ENCODE measurements around the gene DLEC1.
A peak's percentile ranks its signal among the peaks of the same experiment; 100 is the strongest.
"Not testable (repeated sequence)": the region's sequence is repeated elsewhere in the genome, so short reads cannot be mapped to it uniquely, and the experiment has no call there.

Gene DLEC1

DNA sequence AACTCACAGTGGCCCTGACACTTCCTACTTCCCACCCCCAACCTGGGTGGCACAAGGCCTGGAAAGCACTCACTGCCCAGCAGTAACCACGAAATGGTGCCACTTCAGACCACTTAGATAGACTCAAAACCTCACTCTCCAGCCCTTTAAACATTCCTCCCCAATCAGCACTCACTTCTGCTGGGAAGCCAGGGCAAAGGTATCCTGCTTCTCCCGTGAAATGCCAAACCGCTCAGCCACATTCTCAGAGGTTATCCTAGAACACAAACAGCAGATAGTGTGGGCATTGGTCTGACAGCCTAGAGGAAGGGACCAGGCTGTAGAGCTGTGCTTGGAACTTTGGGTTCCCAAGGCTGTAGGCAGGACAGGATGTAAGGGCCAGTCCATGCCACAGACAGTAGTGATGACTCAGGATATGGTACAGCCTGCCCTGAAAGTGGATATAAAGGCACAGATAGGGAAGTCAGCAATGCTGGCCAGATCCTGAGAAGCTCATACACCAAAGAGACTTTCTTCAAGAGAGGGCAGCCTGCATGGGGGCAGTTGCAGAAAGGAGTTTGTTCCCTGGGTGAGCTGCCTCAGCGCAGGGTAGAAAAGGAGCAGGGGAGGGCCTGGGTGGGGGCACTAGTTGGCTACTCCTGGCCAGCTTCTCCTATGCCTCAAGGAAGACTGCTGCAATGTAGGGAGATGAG lies 88.7 kb downstream of the DLEC1 start:
- no peak for DNase-seq

- no peak for DNase-seq
Observed at GRCh38 chr3:38128303-38128655, 89.3 kb downstream of the DLEC1 start.

GRCh38 chr3:38129058-38129457 lies 90.0 kb downstream of the DLEC1 start:
- DNase-seq = no peak

GRCh38 chr3:38130631-38131065 lies 91.6 kb downstream of the DLEC1 start:
- DNase-seq = no peak

GRCh38 chr3:38131621-38132369 lies 92.8 kb downstream of the DLEC1 start:
- no peak for DNase-seq

GRCh38 chr3:38133209-38133556 lies 94.2 kb downstream of the DLEC1 start:
- DNase-seq = no peak

DNA sequence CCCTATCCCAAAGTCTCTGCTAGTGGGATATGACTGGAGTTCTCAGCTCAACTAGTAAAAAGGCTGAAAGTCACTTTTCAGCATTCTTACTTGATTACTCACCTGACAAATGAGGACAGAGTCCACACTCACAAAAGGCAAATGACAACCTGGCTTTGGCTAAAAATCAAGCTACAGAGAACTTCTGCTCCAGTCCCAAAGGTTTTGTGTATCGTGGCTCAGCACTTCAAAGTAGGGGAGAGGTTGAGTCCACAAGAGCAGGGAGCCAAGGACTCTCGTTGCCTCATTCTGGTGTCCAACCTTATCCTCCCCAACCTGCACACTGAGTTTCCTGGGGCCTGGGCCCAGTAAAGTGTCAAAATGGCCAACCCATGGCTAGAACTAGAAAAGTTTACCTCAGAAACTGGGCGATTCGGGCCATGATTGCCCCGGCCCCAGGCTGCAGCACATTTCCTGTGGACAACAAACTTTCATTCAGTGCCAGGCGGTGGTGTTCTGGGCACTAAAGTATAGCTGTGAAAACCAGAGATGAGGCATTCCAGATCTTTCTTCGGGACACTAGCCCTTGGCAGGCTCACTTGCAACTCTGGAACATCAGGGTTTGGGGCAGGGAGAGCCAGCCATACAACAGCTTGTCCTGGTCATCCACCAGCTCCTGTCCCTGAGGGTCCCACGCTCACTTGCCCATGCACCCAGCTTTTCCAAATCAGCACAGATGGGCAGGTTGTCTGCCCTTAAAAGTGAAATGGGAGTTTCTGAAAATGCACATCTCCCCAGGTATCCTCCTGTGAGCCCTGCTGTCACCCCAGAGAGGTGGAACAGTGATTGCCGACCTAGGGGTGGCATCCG lies 94.8 kb downstream of the DLEC1 start:
- DNase-seq = no peak

DNA sequence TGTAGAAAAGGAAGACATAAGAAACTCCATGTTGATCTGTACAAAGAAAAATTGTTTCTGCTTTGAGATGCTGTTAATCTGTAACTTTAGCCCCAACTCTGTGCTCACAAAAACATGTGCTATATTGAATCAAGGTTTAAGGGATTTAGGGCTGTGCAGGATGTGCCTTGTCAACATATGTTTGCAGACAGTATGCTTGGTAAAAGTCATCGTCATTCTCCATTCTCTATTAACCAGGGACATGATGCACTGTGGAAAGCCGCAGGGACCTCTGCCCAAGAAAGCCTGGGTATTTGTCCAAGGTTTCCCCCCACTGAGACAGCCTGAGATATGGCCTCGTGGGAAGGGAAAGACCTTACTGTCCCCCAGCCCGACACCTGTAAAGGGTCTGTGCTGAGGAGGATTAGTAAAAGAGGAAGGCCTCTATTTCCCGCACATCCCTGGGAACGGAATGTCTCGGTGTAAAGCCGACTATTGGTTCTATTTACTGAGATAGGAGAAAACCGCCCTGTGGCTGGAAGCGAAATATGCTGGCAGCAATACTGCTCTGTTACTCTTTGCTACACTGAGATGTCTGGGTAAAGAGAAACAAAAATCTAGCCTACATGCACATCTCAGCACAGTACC lies 95.6 kb downstream of the DLEC1 start:
- DNase-seq = not testable (repeated sequence)

DNA sequence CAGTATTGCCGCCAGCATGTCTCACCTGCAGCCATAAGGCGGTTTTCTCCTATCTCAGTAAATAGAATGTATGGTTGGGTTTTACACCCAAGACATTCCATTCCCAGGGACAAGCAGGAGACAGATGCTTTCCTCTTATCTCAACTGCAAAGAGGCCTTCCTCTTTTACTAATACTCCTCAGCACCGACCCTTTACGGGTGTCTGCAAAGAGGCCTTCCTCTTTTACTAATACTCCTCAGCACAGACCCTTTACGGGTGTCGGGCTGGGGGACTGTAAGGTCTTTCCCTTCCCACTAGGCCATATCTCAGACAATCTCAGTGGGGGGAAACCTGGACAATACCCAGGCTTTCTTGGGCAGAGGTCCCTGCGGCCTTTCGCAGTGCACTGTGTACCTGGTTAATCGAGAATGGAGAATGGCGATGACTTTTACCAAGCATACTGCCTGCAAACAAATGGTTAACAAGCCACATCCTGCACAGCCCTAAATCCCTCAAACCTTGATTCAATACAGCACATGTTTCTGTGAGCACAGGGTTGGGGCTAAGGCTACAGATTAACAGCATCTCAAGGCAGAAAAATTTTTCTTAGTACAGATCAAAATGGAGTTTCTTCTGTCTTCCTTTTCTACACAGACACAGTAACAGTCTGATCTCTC lies 96.7 kb downstream of the DLEC1 start:
- DNase-seq = not testable (repeated sequence)

DNA sequence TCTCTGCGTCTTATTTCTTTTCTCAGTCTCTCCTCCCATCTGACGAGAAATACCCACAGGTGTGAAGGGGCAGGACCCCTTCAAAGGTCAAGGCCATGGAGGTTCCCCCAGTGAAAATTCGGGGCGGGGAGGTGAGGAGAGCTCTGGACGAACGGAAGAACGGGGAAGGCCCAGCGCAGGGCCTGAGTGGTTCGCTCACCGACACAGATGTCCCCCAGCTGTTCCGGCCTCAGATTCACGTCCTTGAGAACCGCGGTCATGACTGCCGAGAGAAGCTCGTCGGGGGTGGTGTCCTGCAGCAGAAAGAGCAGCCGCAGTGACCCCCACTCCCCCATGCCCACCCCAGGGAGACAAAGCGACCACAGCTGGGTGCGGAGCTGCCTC lies 97.4 kb downstream of the DLEC1 start:
- DNase-seq = no peak

GRCh38 chr3:38136777-38137614 lies 98.0 kb downstream of the DLEC1 start, which contains the start of gene ACAA1:
TSS of gene ACAA1 (minus strand) at chr3:38137127. CDS start at chr3:38137035, 92 bp downstream.
- DNase-seq = peak; percentile 97

DNA sequence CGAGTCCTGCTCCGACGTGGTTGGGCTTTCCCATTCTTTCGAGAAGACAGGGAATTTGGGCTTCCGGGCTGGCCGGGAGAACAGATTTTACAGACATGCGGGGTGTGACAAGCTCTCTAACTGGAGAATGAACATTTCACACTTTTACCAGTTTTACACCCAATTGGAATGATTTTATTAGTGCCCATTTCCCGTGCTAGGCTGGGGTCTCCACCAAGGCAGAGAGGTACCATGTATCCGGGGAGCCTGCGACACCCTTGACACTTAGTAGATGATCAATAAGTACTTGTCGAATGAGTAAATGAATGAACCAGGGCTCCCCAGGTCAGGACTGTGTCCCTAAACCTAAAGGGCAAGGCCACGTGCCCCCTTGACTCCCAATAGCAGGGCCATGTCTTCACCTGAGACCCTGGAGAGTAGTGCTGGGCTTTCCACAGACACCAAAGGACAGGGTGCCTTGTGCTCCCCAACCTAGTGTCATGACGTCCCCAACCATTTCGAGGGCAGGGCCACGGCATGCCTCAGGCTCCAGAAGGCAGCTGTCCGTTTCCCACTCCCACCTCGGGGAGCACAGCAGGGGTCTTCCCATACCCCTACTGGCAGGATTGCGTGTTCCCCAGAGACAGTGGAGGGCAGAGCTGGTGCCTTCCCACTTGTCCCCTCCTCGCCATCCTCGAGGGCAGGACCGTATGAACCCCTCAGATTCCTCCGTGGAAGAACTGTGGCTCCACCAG lies 98.8 kb downstream of the DLEC1 start:
- DNase-seq = no peak

- peak; percentile 22 for DNase-seq
Observed at GRCh38 chr3:38138349-38139190, 99.6 kb downstream of the DLEC1 start, which contains the start of gene MYD88. TSS of gene MYD88 (plus strand) at chr3:38138661. CDS start at chr3:38138701, 40 bp downstream.

DNA sequence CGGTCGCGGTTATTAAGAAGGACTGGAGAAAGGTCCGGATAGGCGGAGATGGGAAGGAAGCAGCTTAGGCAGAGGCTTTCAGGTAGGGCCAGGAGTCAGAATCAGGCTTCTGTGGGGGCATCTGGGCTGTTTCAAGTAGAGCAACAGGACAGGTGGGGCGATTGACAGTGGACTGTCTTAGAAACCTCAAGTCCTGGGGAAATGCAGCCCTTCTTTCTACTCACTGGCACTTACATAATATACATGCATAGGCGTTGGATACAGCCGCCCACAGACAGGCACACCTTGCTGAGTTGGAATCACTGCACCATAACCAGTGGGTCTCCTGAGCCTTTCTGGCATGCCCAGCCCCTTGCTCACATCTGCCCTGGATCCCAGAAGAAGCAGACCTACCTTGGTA lies 100.2 kb downstream of the DLEC1 start:
- no peak for DNase-seq

DNA sequence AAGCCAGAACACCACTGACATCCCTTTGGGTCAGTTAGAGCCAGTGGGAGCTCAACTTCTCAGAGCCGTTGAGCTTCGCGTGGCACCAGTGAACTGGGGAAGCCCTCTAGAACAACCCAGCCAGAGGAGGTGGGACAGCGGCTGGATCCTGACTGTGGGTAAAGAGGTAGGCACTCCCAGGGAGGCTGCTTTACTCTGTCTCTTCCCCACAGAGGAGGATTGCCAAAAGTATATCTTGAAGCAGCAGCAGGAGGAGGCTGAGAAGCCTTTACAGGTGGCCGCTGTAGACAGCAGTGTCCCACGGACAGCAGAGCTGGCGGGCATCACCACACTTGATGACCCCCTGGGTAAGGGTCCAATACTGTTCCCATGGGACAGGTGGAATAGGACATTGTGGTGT lies 100.6 kb downstream of the DLEC1 start:
- no peak for DNase-seq

- no peak for DNase-seq
Observed at GRCh38 chr3:38140326-38141172, 101.5 kb downstream of the DLEC1 start.

DNA sequence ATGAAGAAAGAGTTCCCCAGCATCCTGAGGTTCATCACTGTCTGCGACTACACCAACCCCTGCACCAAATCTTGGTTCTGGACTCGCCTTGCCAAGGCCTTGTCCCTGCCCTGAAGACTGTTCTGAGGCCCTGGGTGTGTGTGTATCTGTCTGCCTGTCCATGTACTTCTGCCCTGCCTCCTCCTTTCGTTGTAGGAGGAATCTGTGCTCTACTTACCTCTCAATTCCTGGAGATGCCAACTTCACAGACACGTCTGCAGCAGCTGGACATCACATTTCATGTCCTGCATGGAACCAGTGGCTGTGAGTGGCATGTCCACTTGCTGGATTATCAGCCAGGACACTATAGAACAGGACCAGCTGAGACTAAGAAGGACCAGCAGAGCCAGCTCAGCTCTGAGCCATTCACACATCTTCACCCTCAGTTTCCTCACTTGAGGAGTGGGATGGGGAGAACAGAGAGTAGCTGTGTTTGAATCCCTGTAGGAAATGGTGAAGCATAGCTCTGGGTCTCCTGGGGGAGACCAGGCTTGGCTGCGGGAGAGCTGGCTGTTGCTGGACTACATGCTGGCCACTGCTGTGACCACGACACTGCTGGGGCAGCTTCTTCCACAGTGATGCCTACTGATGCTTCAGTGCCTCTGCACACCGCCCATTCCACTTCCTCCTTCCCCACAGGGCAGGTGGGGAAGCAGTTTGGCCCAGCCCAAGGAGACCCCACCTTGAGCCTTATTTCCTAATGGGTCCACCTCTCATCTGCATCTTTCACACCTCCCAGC lies 102.4 kb downstream of the DLEC1 start:
- DNase-seq = no peak

DNA sequence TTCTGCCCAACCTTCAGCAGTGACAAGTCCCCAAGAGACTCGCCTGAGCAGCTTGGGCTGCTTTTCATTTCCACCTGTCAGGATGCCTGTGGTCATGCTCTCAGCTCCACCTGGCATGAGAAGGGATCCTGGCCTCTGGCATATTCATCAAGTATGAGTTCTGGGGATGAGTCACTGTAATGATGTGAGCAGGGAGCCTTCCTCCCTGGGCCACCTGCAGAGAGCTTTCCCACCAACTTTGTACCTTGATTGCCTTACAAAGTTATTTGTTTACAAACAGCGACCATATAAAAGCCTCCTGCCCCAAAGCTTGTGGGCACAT lies 102.9 kb downstream of the DLEC1 start:
- DNase-seq = no peak
